Neural progenitor cell (in vitro differentiated cells): Measurements from ENCODE around the gene ADRA2B. TPM values are rescaled to one million over a fixed set of nuclear protein-coding genes. Genes with fewer than 3 reads are reported as not detected.
A peak's percentile ranks its signal among the peaks of the same experiment; 100 is the strongest.

Source experiments
- DNase-seq: peaks from one replicate; pipeline ENCODE4 v3.0.0-alpha.2; 2016; ENCODE audit warnings: low spot score
- H2AFZ ChIP-seq: fragments of 200-600 bp; sonication (generic); replicated peaks from 2 replicates; pipeline ENCODE4 v1.6.1; 2016; ENCODE audit warnings: antibody characterized with exemption
- H3F3A ChIP-seq: fragments of 200-600 bp; sonication (generic); 2 replicates; pipeline ENCODE4 v1.6.1; 2016; ENCODE audit warnings: antibody characterized with exemption, low read depth
- H3K27ac ChIP-seq: fragments of 200-600 bp; sonication (generic); 2 replicates; pipeline ENCODE4 v1.5.1; 2016; ENCODE audit warnings: mild to moderate bottlenecking
- H3K27me3 ChIP-seq: fragments of 200-600 bp; sonication (generic); 2 replicates; pipeline ENCODE4 v1.6.1; 2016; ENCODE audit warnings: mild to moderate bottlenecking, moderate library complexity
- H3K36me3 ChIP-seq: fragments of 200-600 bp; sonication (generic); 2 replicates; pipeline ENCODE4 v1.5.1; 2016
- H3K4me1 ChIP-seq: fragments of 200-600 bp; sonication (generic); 2 replicates; pipeline ENCODE4 v1.6.1; 2016; ENCODE audit warnings: mixed run types
- H3K4me2 ChIP-seq: fragments of 200-600 bp; sonication (generic); 2 replicates; pipeline ENCODE4 v1.6.1; 2016
- H3K4me3 ChIP-seq: fragments of 200-600 bp; sonication (generic); 2 replicates; pipeline ENCODE4 v1.5.1; 2016
- H3K79me2 ChIP-seq: fragments of 200-600 bp; sonication (generic); 2 replicates; pipeline ENCODE4 v1.6.1; 2016; ENCODE audit warnings: low read depth
- H3K9ac ChIP-seq: fragments of 200-600 bp; sonication (generic); 2 replicates; pipeline ENCODE4 v1.6.1; 2016
- H3K9me3 ChIP-seq: fragments of 200-600 bp; sonication (generic); 2 replicates; pipeline ENCODE4 v1.5.1; 2016; ENCODE audit warnings: low read depth
- H4K20me1 ChIP-seq: fragments of 200-600 bp; sonication (generic); 2 replicates; pipeline ENCODE4 v1.6.1; 2016; ENCODE audit warnings: low read depth
- H3K27ac Mint-ChIP-seq: 3 replicates; pipeline ENCODE4 v1.8.0; 2021; ENCODE audit warnings: mixed read lengths
- H3K27me3 Mint-ChIP-seq: 2 replicates; pipeline ENCODE4 v1.8.0; 2022; ENCODE audit warnings: low read depth, mild to moderate bottlenecking, inconsistent platforms, moderate library complexity, mixed read lengths; ENCODE audit not compliant: insufficient read depth
- H3K36me3 Mint-ChIP-seq: 3 replicates; pipeline ENCODE4 v1.8.0; 2021; ENCODE audit warnings: mixed read lengths
- H3K4me1 Mint-ChIP-seq: 3 replicates; pipeline ENCODE4 v1.8.0; 2021; ENCODE audit warnings: mixed read lengths
- H3K4me3 Mint-ChIP-seq: 3 replicates; pipeline ENCODE4 v1.8.0; 2021; ENCODE audit warnings: mild to moderate bottlenecking, moderate library complexity, mixed read lengths
- H3K9me3 Mint-ChIP-seq: 3 replicates; pipeline ENCODE4 v1.8.0; 2020; ENCODE audit warnings: mixed read lengths
- EZH2 ChIP-seq: fragments of 200-600 bp; sonication (generic); IDR thresholded peaks from 2 replicates; pipeline ENCODE4 v1.6.1; 2017; ENCODE audit warnings: antibody characterized with exemption, mild to moderate bottlenecking, moderate library complexity
- EZH2phosphoT487 ChIP-seq: fragments of 200-600 bp; sonication (generic); IDR thresholded peaks from 2 replicates; pipeline ENCODE4 v1.6.1; 2017; ENCODE audit warnings: antibody characterized with exemption
- total RNA-seq: library from RNA; depleted of rRNA; stranded (reverse); fragments of >200 nt; gene quantifications from 2 replicates; pipeline ENCODE4 v1.2.3, GENCODE V29; 2015; ENCODE audit warnings: low replicate concordance
- TF ChIP-seq, protein P1 (sequence below): fragments of 200-600 bp; sonication (generic); IDR thresholded peaks from 2 replicates; pipeline ENCODE4 v1.5.1; 2017; ENCODE audit warnings: antibody characterized with exemption, mild to moderate bottlenecking

Gene ADRA2B
- total RNA-seq, 1 donor from 2014 or later: 3.0 TPM

GRCh38 chr2:96091141-96091710, 25.1 kb downstream of the ADRA2B start:
- Histone ChIP-seq H2AFZ (peak overlapping the region; percentile 42), H3K4me3 (no peak overlapping the region), H3K27me3 (no peaks in the 10 kb centered on the region), H3K9ac (no peak overlapping the region), H4K20me1 (no peaks in the 10 kb centered on the region), H3K4me2 (no peak overlapping the region), H3K36me3 (no peaks in the 10 kb centered on the region), H3K27ac (no peak overlapping the region), H3F3A (peaks cover 7% of the 10 kb centered on the region), H3K4me1 (peaks cover 17% of the 10 kb centered on the region), H3K9me3 (no peaks in the 10 kb centered on the region), H3K79me2 (no peaks in the 10 kb centered on the region)
- Mint-ChIP-seq H3K9me3 (no peaks in the 10 kb centered on the region), H3K4me1 (peaks cover 9% of the 10 kb centered on the region), H3K27me3 (peaks cover 5% of the 10 kb centered on the region), H3K4me3 (no peak overlapping the region), H3K27ac (peak overlapping the region; percentile 5), H3K36me3 (no peaks in the 10 kb centered on the region)
- no peak for DNase-seq
- TF ChIP-seq, protein P1, sequence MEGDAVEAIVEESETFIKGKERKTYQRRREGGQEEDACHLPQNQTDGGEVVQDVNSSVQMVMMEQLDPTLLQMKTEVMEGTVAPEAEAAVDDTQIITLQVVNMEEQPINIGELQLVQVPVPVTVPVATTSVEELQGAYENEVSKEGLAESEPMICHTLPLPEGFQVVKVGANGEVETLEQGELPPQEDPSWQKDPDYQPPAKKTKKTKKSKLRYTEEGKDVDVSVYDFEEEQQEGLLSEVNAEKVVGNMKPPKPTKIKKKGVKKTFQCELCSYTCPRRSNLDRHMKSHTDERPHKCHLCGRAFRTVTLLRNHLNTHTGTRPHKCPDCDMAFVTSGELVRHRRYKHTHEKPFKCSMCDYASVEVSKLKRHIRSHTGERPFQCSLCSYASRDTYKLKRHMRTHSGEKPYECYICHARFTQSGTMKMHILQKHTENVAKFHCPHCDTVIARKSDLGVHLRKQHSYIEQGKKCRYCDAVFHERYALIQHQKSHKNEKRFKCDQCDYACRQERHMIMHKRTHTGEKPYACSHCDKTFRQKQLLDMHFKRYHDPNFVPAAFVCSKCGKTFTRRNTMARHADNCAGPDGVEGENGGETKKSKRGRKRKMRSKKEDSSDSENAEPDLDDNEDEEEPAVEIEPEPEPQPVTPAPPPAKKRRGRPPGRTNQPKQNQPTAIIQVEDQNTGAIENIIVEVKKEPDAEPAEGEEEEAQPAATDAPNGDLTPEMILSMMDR: no peak
- no peak for TF ChIP-seq EZH2phosphoT487

DNA sequence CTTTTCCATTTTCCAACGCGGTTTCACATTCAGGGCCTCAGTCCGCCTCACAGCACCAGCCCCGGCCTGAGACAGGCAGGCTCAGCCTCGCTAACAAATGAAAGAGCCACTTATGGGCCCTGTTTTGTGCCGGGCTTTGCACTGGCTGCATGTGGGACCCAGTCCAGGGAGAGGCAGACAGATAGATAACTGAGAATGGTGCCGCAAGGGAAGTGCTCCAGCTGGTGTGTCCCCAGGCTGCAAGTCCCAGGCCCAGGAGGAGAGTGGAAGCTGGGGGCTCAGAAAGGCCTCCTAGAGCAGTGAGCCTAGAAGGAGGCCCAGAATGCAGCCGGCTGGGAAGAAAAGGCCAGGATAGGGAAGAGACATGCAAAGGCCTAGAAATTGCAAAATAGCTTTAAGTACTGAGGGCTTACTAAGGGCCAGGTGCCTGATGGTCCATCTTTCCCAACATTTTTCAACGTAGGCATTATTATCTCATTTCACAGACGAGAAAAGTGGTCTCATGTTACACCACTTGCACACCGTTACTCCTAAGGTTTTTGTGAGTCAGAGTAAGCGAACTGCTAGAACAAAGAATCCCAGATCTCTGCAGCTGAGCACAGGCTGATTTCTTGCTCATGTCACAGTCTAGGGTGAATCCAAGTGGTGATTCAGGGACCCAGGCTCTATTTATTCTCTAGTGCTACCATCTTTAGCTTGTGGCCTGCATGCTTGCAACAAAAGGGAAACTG, 26.0 kb downstream of the ADRA2B start:
- Histone ChIP-seq H3K79me2 (no peaks in the 10 kb centered on the region), H3F3A (peaks cover 7% of the 10 kb centered on the region), H3K27me3 (no peaks in the 10 kb centered on the region), H3K4me2 (no peak overlapping the region), H3K4me1 (peaks cover 17% of the 10 kb centered on the region), H3K9me3 (no peaks in the 10 kb centered on the region), H3K9ac (no peak overlapping the region), H3K36me3 (no peaks in the 10 kb centered on the region), H2AFZ (peak overlapping the region; percentile 85), H3K4me3 (no peak overlapping the region), H3K27ac (no peak overlapping the region), H4K20me1 (no peaks in the 10 kb centered on the region)
- peaks cover 9% of the 10 kb centered on the region for H3K4me1 Mint-ChIP-seq
- no peak overlapping the region for H3K4me3 Mint-ChIP-seq
- no peak for TF ChIP-seq EZH2
- TF ChIP-seq, protein P1: no peak
- no peak for TF ChIP-seq EZH2phosphoT487
- DNase-seq: no peak
- H3K36me3 Mint-ChIP-seq: no peaks in the 10 kb centered on the region
- H3K27me3 Mint-ChIP-seq: peaks cover 7% of the 10 kb centered on the region
- H3K27ac Mint-ChIP-seq: peak overlapping the region; percentile 5
- no peaks in the 10 kb centered on the region for H3K9me3 Mint-ChIP-seq

GRCh38 chr2:96089356-96090195, 26.8 kb downstream of the ADRA2B start:
- Mint-ChIP-seq H3K4me3 (no peak overlapping the region), H3K4me1 (peaks cover 9% of the 10 kb centered on the region), H3K9me3 (no peaks in the 10 kb centered on the region), H3K27me3 (peaks cover 10% of the 10 kb centered on the region), H3K36me3 (no peaks in the 10 kb centered on the region), H3K27ac (peak overlapping the region; percentile 50)
- peak; percentile 44 for DNase-seq
- no peaks in the 10 kb centered on the region for H3K36me3 ChIP-seq
- no peak overlapping the region for H3K9ac ChIP-seq
- H3K9me3 ChIP-seq: no peaks in the 10 kb centered on the region
- peaks cover 7% of the 10 kb centered on the region for H3F3A ChIP-seq
- H3K4me2 ChIP-seq: no peak overlapping the region
- no peaks in the 10 kb centered on the region for H3K79me2 ChIP-seq
- H2AFZ ChIP-seq: peak overlapping the region; percentile 85
- H3K4me3 ChIP-seq: no peak overlapping the region
- no peak overlapping the region for H3K27ac ChIP-seq
- TF ChIP-seq EZH2: no peak
- TF ChIP-seq, protein P1: no peak
- no peak for TF ChIP-seq EZH2phosphoT487
- H3K4me1 ChIP-seq: peaks cover 17% of the 10 kb centered on the region
- no peaks in the 10 kb centered on the region for H4K20me1 ChIP-seq
- H3K27me3 ChIP-seq: no peaks in the 10 kb centered on the region
